ENCODE measurements around the gene KDM4B. TPM values are rescaled to one million over a fixed set of nuclear protein-coding genes. Genes with fewer than 3 reads are reported as not detected.
A peak's percentile ranks its signal among the peaks of the same experiment; 100 is the strongest.

KDM4B gene
- total RNA-seq, 4 donors from 2014 or later = 28.7 to 75.1 (median 46.1) TPM

GRCh38 chr19:5131506-5132205, 162.7 kb downstream of the KDM4B start:
- peaks cover 0 to 54% (median 0%) of the 10 kb centered on the region in 3 donors for H3K36me3 ChIP-seq
- peak overlapping the region in 2 of 4 donors; percentile 86 to 90 for H3K27ac ChIP-seq
- TF ChIP-seq POLR2A (IDR thresholded peaks at IDR 0.05) (no peak), CTCF (IDR thresholded peaks at IDR 0.05) (no peak)
- peaks cover 0 to 3% (median 0%) of the 10 kb centered on the region in 4 donors for H3K9me3 ChIP-seq
- peaks cover 0 to 42% (median 15%) of the 10 kb centered on the region in 4 donors for H3K4me1 ChIP-seq
- peak overlapping the region in 2 of 4 donors; percentile 5 to 39 for H3K4me3 ChIP-seq
- H3K27me3 ChIP-seq = no peaks in the 10 kb centered on the region
- peak in 2 of 3 donors; percentile 63 to 67 for DNase-seq

DNA sequence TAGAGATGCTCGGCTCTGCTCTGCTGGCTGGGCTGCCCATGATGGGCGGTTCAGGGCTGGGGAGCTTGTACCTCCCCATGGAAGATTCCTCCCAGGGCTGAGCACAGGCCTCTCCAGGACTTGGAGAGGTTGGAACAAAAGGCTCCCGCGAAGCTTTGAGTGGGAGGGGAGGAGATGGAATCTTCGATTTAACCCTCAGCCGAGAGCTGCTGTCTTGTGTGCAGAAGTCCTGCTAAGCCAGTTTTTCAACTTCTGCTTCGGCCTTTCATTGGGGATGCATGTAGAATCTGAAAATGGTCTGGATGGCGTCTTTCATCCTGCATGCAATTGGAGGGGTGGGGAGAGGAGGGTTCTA, 163.3 kb downstream of the KDM4B start:
- no peak for DNase-seq
- TF ChIP-seq CTCF (IDR thresholded peaks at IDR 0.05) (no peak), POLR2A (IDR thresholded peaks at IDR 0.05) (no peak)
- H3K27ac ChIP-seq = peak overlapping the region in 1 of 4 donors; percentile 90
- H3K36me3 ChIP-seq = peaks cover 0 to 58% (median 0%) of the 10 kb centered on the region in 3 donors
- peaks cover 0 to 37% (median 15%) of the 10 kb centered on the region in 4 donors for H3K4me1 ChIP-seq
- peaks cover 0 to 3% (median 0%) of the 10 kb centered on the region in 4 donors for H3K9me3 ChIP-seq
- peak overlapping the region in 2 of 4 donors; percentile 5 to 33 for H3K4me3 ChIP-seq
- no peaks in the 10 kb centered on the region for H3K27me3 ChIP-seq

DNA sequence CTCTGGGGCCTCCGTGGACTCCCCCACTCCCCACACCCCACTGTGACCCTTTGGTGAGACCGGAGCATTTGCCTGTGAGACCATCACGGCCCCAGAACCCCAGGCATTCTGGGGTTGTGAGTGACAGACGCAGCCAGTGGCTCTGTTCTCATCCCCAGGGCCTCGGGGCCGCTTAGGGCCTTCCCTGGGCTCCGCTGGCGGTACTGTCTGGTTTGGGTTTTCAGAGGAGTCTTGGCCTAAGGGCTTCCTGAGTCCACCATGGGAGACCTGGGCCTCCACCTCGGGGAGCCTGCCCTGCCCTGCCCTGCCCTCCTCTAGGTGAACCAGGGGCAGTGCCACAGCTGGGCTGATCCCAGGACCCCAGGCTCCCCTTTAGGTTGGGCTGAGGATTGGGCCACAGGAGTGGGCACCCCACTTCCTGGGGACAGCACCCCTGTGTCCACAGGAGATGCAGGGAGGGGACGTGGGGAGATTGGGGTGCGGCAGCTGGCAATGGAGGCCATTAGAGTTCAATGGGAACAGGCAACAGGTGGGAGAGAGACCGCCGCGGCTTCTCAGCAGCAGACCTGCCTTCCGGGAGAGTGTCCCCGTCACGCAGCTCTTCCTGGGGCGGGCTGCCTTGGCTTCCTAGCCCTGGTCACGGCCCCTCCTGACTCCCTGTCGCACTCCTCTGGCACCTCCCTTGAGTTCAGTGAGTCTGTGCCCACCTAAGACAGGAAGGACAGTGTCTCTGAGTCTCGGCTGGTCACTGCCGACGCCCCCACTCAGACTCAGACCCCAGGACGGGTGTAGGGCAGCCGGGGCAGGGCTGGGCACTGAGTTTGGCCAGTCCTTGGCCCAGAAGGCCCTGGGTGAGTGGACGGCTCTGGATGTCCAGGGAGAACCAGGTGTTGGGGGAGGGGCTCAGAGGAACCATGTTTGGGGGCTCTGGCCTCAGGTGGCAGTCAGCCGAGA, 164.1 kb downstream of the KDM4B start:
- no peak for TF ChIP-seq CTCF (IDR thresholded peaks at IDR 0.05)
- no peak for TF ChIP-seq POLR2A (IDR thresholded peaks at IDR 0.05)
- peak overlapping the region in 1 of 4 donors; percentile 33 for H3K4me3 ChIP-seq
- peak overlapping the region in 1 of 4 donors; percentile 90 for H3K27ac ChIP-seq
- peaks cover 0 to 66% (median 0%) of the 10 kb centered on the region in 3 donors for H3K36me3 ChIP-seq
- no peak for DNase-seq
- no peaks in the 10 kb centered on the region for H3K27me3 ChIP-seq
- H3K4me1 ChIP-seq = peaks cover 0 to 30% (median 11%) of the 10 kb centered on the region in 4 donors
- H3K9me3 ChIP-seq = peaks cover 0 to 3% (median 0%) of the 10 kb centered on the region in 4 donors

GRCh38 chr19:5133986-5134595, 165.2 kb downstream of the KDM4B start:
- no peak for DNase-seq
- no peaks in the 10 kb centered on the region for H3K27me3 ChIP-seq
- peaks cover 0 to 3% (median 0%) of the 10 kb centered on the region in 4 donors for H3K9me3 ChIP-seq
- H3K4me1 ChIP-seq = peaks cover 0 to 28% (median 6%) of the 10 kb centered on the region in 4 donors
- H3K4me3 ChIP-seq = no peak overlapping the region
- no peak for TF ChIP-seq CTCF (IDR thresholded peaks at IDR 0.05)
- TF ChIP-seq POLR2A (IDR thresholded peaks at IDR 0.05) = no peak
- no peak overlapping the region for H3K27ac ChIP-seq
- peaks cover 0 to 76% (median 0%) of the 10 kb centered on the region in 3 donors for H3K36me3 ChIP-seq

DNA sequence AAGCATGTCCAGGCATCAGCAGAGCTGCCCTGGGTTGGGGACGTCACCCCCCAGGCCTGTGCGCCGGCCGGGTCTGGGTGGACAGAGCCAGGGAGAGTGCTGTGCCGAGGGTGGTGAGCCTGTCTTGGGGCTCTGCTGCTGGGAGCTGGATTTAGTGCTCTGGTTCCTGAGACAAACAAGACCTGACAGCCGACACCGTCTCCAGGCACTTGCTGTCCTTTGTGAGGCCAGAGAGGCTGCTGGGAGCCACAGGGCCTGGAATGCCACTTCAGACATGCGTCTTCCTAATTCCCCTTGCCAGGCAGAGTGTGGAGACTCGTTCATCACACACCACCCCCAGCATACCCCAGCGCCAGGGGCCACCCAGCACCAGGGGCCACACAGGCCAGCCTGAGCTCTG, 165.8 kb downstream of the KDM4B start:
- Histone ChIP-seq H3K4me3 (no peak overlapping the region), H3K27ac (no peak overlapping the region), H3K36me3 (peaks cover 0 to 78% (median 0%) of the 10 kb centered on the region in 3 donors), H3K27me3 (no peaks in the 10 kb centered on the region), H3K4me1 (peaks cover 0 to 25% (median 7%) of the 10 kb centered on the region in 4 donors), H3K9me3 (peaks cover 0 to 3% (median 0%) of the 10 kb centered on the region in 4 donors)
- no peak for TF ChIP-seq CTCF (IDR thresholded peaks at IDR 0.05)
- TF ChIP-seq POLR2A (IDR thresholded peaks at IDR 0.05) = no peak
- no peak for DNase-seq

Measured in Peyer's patch (tissue), 4 donors.